ENCODE measurements around the gene INTS4.

DNA sequence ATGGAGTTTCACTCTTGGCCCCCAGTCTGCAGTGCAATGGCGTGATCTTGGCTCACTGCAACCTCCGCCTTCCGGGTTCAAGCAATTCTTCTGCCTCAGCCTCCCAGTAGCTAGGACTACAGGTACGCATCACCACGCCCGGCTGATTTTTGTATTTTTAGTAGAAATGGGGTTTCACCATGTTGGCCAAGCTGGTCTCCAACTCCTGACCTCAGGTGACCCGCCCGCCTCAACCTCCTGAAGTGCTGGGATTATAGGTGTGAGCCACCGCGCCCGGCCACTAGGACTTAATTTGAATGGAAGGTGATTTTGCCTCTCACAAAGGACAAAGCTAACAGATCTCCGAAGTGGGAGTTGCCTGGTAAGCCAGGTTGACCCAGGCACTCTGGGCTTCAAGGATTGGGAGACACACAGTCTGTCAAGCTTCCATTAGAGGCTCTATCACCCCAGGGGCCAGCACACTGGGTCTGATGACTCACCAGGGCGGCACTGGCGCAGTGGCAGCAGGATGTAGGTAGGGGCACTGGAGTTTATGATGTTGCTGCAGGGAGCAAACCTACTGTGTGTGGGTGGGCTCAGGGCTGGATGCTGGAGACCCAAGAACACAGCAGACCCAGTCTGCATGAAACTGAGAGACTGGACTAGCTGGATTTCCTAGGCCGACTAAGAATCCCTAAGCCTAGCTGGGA is 46.4 kb upstream of the INTS4 start:
- TF ChIP-seq POLR2AphosphoS5 (IDR thresholded peaks at IDR 0.05; ENCODE audit: low read depth, low read length) = no peak
- no peak for TF ChIP-seq SIN3A (IDR thresholded peaks at IDR 0.05; ENCODE audit: borderline replicate concordance, insufficient read depth, low read length)
- no peak for TF ChIP-seq TAF1 (IDR thresholded peaks at IDR 0.05; ENCODE audit: borderline replicate concordance, insufficient read depth, low read length)
- TF ChIP-seq, protein P1, sequence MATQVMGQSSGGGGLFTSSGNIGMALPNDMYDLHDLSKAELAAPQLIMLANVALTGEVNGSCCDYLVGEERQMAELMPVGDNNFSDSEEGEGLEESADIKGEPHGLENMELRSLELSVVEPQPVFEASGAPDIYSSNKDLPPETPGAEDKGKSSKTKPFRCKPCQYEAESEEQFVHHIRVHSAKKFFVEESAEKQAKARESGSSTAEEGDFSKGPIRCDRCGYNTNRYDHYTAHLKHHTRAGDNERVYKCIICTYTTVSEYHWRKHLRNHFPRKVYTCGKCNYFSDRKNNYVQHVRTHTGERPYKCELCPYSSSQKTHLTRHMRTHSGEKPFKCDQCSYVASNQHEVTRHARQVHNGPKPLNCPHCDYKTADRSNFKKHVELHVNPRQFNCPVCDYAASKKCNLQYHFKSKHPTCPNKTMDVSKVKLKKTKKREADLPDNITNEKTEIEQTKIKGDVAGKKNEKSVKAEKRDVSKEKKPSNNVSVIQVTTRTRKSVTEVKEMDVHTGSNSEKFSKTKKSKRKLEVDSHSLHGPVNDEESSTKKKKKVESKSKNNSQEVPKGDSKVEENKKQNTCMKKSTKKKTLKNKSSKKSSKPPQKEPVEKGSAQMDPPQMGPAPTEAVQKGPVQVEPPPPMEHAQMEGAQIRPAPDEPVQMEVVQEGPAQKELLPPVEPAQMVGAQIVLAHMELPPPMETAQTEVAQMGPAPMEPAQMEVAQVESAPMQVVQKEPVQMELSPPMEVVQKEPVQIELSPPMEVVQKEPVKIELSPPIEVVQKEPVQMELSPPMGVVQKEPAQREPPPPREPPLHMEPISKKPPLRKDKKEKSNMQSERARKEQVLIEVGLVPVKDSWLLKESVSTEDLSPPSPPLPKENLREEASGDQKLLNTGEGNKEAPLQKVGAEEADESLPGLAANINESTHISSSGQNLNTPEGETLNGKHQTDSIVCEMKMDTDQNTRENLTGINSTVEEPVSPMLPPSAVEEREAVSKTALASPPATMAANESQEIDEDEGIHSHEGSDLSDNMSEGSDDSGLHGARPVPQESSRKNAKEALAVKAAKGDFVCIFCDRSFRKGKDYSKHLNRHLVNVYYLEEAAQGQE (IDR thresholded peaks at IDR 0.05; ENCODE audit: insufficient read depth in 1 of 2, low read depth in 2 of 2, low read length in 2 of 2) = no peak
- no peak for TF ChIP-seq FOXP2 (optimal IDR thresholded peaks at IDR 0.05; ENCODE audit: borderline replicate concordance, extremely low read depth, extremely low read length, insufficient read depth)

Data from PFSK-1 (cell line).